Measurements from ENCODE around the gene MXD4.

DNA sequence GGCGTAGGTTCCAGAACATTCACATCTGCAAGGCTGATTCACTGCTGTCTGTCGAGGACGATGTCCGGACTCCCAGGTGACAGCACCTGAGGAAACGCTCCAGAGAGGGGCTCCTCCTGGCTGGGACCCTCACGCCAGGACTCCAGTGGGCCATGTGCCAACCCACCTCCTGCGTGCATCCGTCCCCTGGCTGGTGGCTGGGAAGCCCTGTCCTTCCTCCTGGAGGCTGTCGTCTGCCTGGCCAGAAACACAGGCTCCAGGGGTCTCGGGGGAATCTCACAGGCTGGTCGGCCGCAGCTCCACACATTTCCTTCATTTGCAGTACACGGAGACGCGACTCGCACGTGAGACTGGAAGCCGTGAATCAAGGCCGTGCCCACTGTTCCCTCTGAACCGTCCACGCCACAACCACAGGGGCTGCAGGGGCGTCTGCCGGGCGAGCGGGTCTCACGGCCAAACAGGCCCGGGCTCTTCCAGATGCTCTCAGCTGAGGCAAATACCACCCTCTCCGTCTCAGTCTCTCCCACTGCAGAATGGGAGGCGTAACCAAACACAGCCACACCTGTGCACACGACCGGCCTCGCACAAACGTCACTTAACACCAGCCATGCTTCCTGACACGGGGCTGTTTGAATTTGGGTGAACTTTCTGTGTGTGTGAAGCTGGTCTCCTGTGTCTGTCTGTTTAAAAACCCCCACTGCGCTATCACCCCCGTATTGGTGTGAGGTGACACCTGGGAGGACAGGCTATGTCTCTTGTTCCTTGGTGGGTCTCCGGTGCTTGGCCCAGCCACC lies 38.7 kb upstream of the MXD4 start:
- TF ChIP-seq, protein P1, sequence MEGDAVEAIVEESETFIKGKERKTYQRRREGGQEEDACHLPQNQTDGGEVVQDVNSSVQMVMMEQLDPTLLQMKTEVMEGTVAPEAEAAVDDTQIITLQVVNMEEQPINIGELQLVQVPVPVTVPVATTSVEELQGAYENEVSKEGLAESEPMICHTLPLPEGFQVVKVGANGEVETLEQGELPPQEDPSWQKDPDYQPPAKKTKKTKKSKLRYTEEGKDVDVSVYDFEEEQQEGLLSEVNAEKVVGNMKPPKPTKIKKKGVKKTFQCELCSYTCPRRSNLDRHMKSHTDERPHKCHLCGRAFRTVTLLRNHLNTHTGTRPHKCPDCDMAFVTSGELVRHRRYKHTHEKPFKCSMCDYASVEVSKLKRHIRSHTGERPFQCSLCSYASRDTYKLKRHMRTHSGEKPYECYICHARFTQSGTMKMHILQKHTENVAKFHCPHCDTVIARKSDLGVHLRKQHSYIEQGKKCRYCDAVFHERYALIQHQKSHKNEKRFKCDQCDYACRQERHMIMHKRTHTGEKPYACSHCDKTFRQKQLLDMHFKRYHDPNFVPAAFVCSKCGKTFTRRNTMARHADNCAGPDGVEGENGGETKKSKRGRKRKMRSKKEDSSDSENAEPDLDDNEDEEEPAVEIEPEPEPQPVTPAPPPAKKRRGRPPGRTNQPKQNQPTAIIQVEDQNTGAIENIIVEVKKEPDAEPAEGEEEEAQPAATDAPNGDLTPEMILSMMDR (conservative IDR thresholded peaks at IDR 0.05 in 1 of 2, IDR thresholded peaks at IDR 0.05 in 1 of 2; ENCODE audit: low read depth in 1 of 2, low read length in 2 of 2), result no peak
- no peak for TF ChIP-seq EZH2 (IDR thresholded peaks at IDR 0.05; ENCODE audit: low read length, missing control alignments)

Data from fibroblast of lung (primary cell).